GM21717 (cell line): ENCODE results near the gene ARHGAP28.
"Not testable (repeated sequence)": the region's sequence is repeated elsewhere in the genome, so short reads cannot be mapped to it uniquely, and the experiment has no call there.

ENCODE experiments used
- ATAC-seq: cut with Tn5 transposase; IDR thresholded peaks from one replicate; pipeline ENCODE4 v1.9.1; 2021; ENCODE audit warnings: mild to moderate bottlenecking, moderate library complexity; ENCODE audit not compliant: unreplicated experiment

The ARHGAP28 gene

GRCh38 chr18:6775237-6775636, 45.7 kb downstream of the ARHGAP28 start:
- no peak for ATAC-seq

DNA sequence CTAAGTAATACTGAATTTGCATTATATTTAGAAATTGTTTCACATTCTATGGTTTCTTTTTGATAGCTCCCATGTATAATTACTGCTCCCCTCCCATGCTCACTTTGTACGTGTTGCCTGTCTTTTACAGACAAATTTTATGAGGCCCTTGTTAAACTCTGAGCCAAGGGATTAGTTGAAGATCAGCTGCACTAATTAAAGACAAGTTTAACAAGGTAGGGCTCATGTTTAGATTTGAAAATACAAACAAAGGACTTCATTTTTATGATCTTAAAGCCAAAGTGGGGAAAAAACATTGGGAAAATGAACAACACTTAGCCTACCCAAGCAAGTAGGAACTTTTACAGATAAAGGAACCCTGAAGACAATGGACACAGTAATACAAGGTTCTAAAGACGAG, 46.2 kb downstream of the ARHGAP28 start:
- no peak for ATAC-seq

DNA sequence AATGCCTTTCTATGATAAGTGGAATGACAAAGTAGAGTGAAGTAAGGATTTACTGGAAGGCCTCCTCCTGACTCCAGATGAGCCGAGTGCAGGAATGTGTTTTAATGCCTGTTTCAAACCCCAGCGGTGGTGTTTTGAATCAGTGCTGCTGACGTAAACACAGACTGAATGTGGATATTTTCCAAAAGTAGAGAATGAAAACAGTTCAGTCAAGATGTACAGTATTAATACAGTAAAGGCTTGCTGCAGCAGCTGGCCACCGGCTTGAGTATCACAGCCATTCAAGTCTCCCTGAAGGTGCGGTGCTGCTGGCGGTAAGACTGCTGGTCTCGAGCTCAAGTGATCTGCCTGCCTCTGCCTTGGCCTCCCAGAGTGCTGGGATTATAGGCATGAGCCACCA, 46.7 kb downstream of the ARHGAP28 start:
- no peak for ATAC-seq

DNA sequence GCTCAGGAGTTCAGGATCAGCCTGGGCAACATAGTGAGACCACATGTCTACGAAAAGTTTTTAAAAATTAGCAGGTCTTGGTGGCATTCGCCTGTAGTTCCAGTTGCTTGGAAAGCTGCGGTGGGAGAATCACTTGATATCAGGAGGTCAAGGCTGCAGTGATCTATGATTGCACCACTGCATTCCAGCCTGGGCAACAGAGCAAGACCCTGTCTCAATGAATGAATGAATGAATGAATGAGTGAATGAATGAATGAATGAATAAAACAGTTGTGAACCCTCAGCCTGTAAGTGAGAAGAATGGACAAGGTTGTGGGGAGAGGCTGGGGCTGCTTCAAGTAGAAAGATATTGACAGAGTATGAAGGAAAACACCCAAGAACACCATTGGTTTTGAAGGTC, 48.0 kb downstream of the ARHGAP28 start:
- no peak for ATAC-seq

- no peak for ATAC-seq
Observed at GRCh38 chr18:6778459-6779247, 49.1 kb downstream of the ARHGAP28 start.

DNA sequence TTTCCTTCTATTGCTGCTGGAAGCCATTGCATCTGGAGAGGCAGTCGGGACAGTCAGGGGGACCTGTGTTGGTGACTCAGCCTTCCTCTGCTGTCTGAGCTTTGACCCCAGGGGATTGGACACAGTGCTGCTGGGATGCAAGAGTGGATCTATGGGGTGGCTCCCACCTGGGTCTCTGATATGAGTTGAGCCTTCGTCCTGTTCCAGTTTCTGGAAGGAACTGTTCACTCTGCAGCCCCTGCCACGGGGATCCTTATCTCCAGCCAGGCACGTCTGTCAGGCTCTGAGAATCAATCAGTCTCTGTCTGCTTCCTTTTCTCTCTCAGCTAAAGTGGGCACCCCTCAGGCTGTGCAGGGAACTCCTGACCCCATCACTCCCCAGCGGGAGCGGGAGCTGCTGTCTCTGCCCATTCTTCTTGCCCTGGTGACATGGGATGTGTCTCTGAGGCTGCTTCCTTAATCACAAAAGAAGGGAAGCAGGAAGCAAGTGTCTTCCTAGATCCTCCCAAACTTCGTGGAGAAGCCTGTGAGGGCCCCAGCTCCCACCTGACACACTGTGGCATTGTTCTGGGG, 51.7 kb downstream of the ARHGAP28 start:
- no peak for ATAC-seq

- ATAC-seq: no peak
Observed at GRCh38 chr18:6781796-6782195, 52.3 kb downstream of the ARHGAP28 start.

DNA sequence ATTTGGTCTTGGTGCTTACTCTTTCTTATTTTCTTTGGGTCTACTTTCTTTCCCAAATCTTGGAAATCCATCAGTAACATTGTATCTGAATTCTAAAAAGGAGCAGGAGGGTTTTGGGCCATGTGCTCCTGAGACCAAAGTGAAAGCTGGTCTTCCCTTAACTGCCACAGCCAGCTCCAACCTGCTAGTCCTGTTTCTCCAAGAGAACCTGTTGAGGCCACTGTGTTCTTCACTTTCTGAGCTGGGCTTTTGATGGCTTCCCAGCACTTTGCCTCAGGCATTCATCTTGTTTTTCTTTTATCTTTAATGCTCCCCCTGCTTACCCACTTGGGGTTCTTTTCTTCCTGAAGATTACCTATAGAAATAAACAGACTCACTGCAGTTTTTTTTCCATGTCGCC, 53.3 kb downstream of the ARHGAP28 start:
- no peak for ATAC-seq

DNA sequence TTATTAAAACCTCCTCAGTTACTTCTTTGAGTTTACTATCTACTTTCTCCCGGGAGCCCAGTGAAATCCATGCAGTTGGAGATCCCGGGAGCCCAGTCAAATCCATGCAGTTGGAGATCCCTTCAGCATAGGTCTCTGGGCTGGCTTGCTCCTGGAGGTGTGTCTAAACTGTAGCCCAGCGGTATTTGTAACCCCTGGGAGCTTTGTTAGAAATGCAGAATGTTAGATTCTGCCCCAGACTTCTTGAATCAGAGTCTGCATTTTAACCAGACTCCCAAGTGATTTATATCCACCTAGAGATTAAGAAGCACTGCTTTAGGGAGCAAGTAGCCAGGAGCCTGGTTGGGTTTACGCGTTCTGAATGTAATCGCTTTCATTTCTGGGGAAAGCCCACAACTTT, 54.5 kb downstream of the ARHGAP28 start:
- ATAC-seq: no peak

DNA sequence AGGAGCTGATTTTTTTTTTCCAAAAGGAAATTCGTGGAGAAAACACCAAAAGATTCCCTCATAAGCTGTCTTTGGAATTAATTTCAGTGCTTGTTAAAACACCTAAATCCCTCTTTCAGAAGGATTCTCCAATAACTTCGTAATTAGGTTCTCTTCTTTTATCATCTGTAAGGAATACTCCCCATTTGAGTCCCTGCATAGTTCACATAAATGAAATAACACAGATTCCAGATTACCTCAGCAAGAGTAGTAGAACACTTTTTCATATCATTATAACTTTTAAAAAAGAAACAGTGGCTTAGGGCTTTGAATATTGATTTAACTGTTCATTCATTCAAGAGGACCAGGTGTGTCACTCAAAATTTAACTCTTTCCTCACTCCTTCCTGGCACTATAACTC, 55.5 kb downstream of the ARHGAP28 start:
- no peak for ATAC-seq

DNA sequence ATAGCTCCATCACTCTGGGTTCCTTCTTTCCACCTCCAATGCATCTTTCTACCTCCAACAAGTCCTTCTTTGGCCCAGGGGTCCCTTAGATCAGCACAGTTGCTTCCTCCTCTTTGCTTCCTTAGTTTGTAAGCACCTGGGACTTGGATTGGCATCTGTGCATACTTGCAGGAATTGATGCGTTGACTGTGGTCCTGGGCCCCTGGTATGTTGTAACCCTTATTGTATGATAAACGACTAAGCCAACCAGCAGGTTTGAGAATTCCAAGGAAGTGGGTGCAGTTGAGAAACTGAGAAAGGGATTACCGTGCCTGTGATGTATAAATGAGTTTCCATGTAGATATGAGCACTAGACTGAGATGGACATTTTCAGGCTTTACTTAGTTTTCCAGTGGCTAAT, 55.9 kb downstream of the ARHGAP28 start:
- no peak for ATAC-seq

DNA sequence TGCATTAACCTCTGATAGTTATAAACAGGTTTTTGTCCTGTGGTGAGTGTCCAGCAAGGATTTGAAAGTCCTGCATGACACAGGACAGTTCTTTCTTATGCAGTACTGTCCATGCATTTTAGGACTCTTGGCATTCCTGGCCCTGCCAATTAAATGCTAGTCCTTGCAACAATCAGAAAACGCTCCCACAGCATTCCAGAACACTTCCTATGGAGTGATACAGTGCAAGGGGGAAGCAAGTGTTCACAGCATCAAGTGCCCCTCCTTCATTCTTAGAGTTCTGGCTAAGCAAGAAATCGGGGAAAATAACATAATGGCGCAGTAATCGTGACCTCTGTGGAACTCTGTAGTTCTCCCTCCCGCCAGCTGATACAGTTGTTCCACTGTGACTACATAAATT, 62.9 kb downstream of the ARHGAP28 start:
- ATAC-seq: no peak

- no peak for ATAC-seq
Observed at GRCh38 chr18:6793455-6793854, 63.9 kb downstream of the ARHGAP28 start.

- no peak for ATAC-seq
Observed at GRCh38 chr18:6793986-6794385, 64.5 kb downstream of the ARHGAP28 start.

DNA sequence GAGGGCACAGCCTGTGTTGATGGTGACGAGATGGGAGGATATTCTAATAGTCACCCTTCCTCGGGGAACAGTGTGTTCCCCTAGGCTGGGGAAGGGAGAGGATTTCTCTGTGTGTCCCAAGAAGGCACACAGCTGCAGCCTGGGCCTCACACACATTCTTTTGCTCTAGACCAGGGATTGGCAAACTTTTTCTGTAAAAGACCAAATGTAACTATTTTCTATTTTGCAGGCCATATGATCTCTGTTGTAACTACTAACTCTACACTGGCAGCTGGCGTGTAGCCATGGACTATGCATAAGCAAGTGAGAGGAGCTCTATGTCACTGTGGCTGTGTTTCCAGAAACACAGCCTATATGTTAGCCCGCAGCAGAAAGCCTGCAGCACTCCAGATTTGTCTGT, 65.8 kb downstream of the ARHGAP28 start:
- ATAC-seq: no peak

DNA sequence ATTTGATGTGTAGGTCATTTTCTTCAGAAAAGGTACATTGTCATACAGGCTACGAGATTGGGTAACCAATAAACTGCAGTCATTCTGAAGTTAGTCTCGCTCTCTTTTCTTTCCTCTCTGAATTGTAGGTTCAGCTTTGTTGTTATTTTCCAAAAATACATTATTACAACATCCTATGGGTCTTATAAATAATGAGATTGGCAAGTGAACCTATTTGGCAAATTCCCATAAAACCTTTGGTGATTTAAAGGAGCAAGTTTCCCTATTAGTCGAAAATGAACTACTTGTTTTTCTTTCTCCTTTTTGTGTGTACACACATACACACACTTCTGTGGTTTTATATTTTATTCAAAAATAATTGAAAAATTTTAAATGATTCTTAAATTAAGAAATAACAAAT, 67.0 kb downstream of the ARHGAP28 start:
- no peak for ATAC-seq

- no peak for ATAC-seq
Observed at GRCh38 chr18:6797171-6797570, 67.7 kb downstream of the ARHGAP28 start.

DNA sequence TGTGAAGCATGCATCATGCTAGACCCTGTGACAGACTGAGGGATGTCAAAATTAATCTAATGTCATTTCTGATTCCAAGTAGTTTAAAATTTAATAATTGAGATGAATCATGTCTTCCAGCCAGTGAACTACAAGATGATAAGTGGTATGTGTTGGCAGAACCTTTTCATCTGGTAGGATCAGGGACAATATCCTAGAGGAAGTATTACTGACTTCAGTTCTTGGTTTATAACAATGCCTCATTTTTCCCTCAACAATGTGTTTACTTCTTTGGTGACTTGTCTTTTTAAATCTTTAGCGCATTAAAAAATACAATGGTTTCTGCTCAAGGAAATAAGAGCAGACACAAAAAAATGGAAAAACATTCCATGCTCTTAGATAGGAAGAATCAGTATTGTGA, 69.4 kb downstream of the ARHGAP28 start:
- ATAC-seq: no peak

DNA sequence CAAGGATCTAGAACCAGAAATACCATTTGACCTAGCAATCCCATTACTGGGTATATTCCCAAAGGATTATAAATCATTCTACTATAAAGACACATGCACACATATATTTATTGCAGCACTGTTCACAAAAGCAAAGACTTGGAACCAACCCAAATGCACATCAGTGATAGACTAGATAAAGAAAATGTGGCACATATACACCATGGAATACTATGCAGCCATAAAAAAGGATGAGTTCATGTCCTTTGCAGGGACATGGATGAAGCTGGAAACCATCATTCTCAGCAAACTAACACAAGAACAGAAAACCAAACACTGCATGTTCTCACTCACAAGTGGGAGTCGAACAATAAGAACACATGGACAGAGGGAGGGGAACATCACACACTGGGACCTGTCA, 70.8 kb downstream of the ARHGAP28 start:
- ATAC-seq: not testable (repeated sequence)

DNA sequence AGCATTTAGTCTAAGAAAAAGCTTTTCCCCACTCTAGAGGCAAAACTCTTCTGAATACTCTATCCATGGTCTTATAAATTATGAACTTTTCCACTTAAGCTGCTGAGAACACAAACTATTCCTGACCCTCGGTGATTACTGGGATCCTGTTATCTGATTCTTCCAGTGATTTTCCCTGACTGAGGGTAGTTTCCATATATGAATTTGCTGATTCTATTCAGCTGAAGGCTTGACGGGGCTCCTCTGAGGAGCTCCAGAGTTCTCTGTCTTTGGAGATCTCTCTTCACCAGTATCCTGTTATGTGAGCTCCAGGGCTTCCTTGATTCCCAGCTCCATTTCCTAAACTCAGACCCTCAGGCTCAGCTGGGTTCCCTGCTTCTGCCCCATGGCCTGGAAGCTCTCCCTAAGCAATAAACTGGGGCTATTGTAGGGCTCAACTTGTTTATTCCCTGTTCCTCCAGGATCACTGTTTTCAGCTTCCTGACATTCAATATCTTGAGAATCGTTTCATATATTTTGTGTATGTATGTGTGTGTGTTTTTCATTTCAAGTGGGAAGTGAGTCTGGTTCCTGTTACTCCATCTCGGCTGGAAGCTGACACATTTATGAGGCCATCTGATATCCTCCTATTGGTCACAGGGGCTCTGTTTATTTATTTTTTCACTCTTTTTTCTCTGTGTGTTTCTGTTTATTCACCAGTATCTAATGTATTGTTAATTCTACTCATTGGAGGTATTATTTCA, 78.2 kb downstream of the ARHGAP28 start:
- no peak for ATAC-seq

DNA sequence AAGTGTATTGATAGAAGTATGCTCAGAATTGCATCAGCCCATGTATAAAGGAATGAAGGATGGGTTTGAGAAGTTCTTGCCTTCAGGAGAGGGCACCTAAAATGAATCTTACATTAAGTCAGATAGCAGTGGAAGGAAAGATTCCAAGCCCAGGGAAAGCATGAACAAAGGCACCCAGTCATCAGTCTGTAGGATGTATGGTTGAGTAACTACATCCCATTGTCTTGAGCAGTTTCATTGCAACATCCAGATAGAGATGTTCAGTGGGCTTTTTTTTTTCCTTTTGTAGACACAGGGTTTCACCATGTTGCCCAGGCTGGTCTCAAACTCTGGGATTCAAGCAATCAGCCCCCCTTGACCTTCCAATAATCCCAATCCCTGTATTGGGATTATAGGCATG, 80.7 kb downstream of the ARHGAP28 start:
- no peak for ATAC-seq

GRCh38 chr18:6811816-6812215, 82.3 kb downstream of the ARHGAP28 start:
- ATAC-seq: no peak
